Activated naive CD8-positive, alpha-beta T cell treated with anti-CD3 and anti-CD28 coated beads, Interleukin-2, amount 10 ng/mL, durations not matched to agents 7 days and 5 days (primary cell): ENCODE measurements around the gene SLC9A9. TPM values are rescaled to one million over a fixed set of nuclear protein-coding genes. Genes with fewer than 3 reads are reported as not detected.

Experiments
- ATAC-seq: fragments of 150-1000 bp; cut with Tn5 transposase; one replicate; pipeline ENCODE4 v1.10.0; 2021; ENCODE audit warnings: low read depth, moderate library complexity
- POLR2A ChIA-PET: fragments of 350-600 bp; sonication (Branson Sonifier 250); formaldehyde crosslinking; loops from one replicate; lab custom pipeline; 2021; ENCODE audit warnings: antibody characterized with exemption; lab: Charles Lee
- DNase-seq: peaks from one replicate; pipeline ENCODE4 v3.0.0; 2021
- H3K27ac Mint-ChIP-seq: one replicate; pipeline ENCODE4 v1.8.0; 2022; ENCODE audit warnings: mild to moderate bottlenecking, mixed read lengths
- H3K27me3 Mint-ChIP-seq: one replicate; pipeline ENCODE4 v1.8.0; 2022; ENCODE audit warnings: mild to moderate bottlenecking, moderate library complexity, mixed read lengths
- H3K36me3 Mint-ChIP-seq: one replicate; pipeline ENCODE4 v1.8.0; 2021; ENCODE audit warnings: mild to moderate bottlenecking, mixed read lengths
- H3K4me1 Mint-ChIP-seq: one replicate; pipeline ENCODE4 v1.8.0; 2021; ENCODE audit warnings: mixed read lengths
- H3K4me3 Mint-ChIP-seq: one replicate; pipeline ENCODE4 v1.8.0; 2022; ENCODE audit warnings: mild to moderate bottlenecking, moderate library complexity, mixed read lengths
- H3K9me3 Mint-ChIP-seq: one replicate; pipeline ENCODE4 v1.8.0; 2021; ENCODE audit warnings: mixed read lengths
- total RNA-seq, 2 experiments: library from RNA; stranded (reverse); gene quantifications; one replicate each; pipeline ENCODE4 v1.2.3, GENCODE V29; 2021

SLC9A9 gene
- total RNA-seq, 2 experiments from 2014 or later: 9.9 to 13.2 TPM

GRCh38 chr3:143650827-143651226, 197.4 kb downstream of the SLC9A9 start:
- H3K9me3 Mint-ChIP-seq: no peaks in the 10 kb centered on the region
- H3K27ac Mint-ChIP-seq: no peak overlapping the region
- H3K36me3 Mint-ChIP-seq: peaks cover 6% of the 10 kb centered on the region
- no peaks in the 10 kb centered on the region for H3K27me3 Mint-ChIP-seq
- no peaks in the 10 kb centered on the region for H3K4me1 Mint-ChIP-seq
- POLR2A ChIA-PET: no interaction called here
- ATAC-seq (no peak), DNase-seq (no peak)
- H3K4me3 Mint-ChIP-seq: no peak overlapping the region

GRCh38 chr3:143650120-143650519, 198.1 kb downstream of the SLC9A9 start:
- POLR2A ChIA-PET: no interaction called here
- H3K9me3 Mint-ChIP-seq: no peaks in the 10 kb centered on the region
- H3K36me3 Mint-ChIP-seq: peaks cover 6% of the 10 kb centered on the region
- no peaks in the 10 kb centered on the region for H3K4me1 Mint-ChIP-seq
- no peak overlapping the region for H3K4me3 Mint-ChIP-seq
- H3K27ac Mint-ChIP-seq: no peak overlapping the region
- no peak for DNase-seq
- ATAC-seq: no peak
- H3K27me3 Mint-ChIP-seq: no peaks in the 10 kb centered on the region

GRCh38 chr3:143648708-143649107, 199.6 kb downstream of the SLC9A9 start:
- no peaks in the 10 kb centered on the region for H3K27me3 Mint-ChIP-seq
- POLR2A ChIA-PET: no interaction called here
- peaks cover 6% of the 10 kb centered on the region for H3K36me3 Mint-ChIP-seq
- ATAC-seq: no peak
- H3K9me3 Mint-ChIP-seq: no peaks in the 10 kb centered on the region
- no peak for DNase-seq
- H3K4me1 Mint-ChIP-seq: no peaks in the 10 kb centered on the region
- no peak overlapping the region for H3K4me3 Mint-ChIP-seq
- no peak overlapping the region for H3K27ac Mint-ChIP-seq

- H3K27ac Mint-ChIP-seq: no peak overlapping the region
- H3K4me3 Mint-ChIP-seq: no peak overlapping the region
- no peaks in the 10 kb centered on the region for H3K9me3 Mint-ChIP-seq
- POLR2A ChIA-PET: no interaction called here
- peaks cover 6% of the 10 kb centered on the region for H3K36me3 Mint-ChIP-seq
- no peaks in the 10 kb centered on the region for H3K4me1 Mint-ChIP-seq
- ATAC-seq (no peak), DNase-seq (no peak)
- no peaks in the 10 kb centered on the region for H3K27me3 Mint-ChIP-seq
Observed at GRCh38 chr3:143648218-143648617, 200.1 kb downstream of the SLC9A9 start.

- POLR2A ChIA-PET: no interaction called here
- peaks cover 2% of the 10 kb centered on the region for H3K36me3 Mint-ChIP-seq
- H3K4me1 Mint-ChIP-seq: no peaks in the 10 kb centered on the region
- no peaks in the 10 kb centered on the region for H3K27me3 Mint-ChIP-seq
- ATAC-seq (no peak), DNase-seq (no peak)
- H3K4me3 Mint-ChIP-seq: no peak overlapping the region
- peaks cover 4% of the 10 kb centered on the region for H3K9me3 Mint-ChIP-seq
- no peak overlapping the region for H3K27ac Mint-ChIP-seq
Observed at GRCh38 chr3:143644370-143645089, 203.7 kb downstream of the SLC9A9 start.

- Mint-ChIP-seq H3K36me3 (peaks cover 2% of the 10 kb centered on the region), H3K4me1 (no peaks in the 10 kb centered on the region), H3K27ac (no peak overlapping the region), H3K9me3 (peaks cover 9% of the 10 kb centered on the region), H3K27me3 (no peaks in the 10 kb centered on the region), H3K4me3 (no peak overlapping the region)
- ATAC-seq (no peak), DNase-seq (no peak)
- POLR2A ChIA-PET: no interaction called here
Observed at GRCh38 chr3:143643905-143644304, 204.4 kb downstream of the SLC9A9 start.

GRCh38 chr3:143640774-143641173, 207.5 kb downstream of the SLC9A9 start:
- DNase-seq (no peak), ATAC-seq (no peak)
- H3K27me3 Mint-ChIP-seq: no peaks in the 10 kb centered on the region
- H3K4me1 Mint-ChIP-seq: no peaks in the 10 kb centered on the region
- POLR2A ChIA-PET: no interaction called here
- H3K27ac Mint-ChIP-seq: no peak overlapping the region
- H3K9me3 Mint-ChIP-seq: peaks cover 11% of the 10 kb centered on the region
- H3K36me3 Mint-ChIP-seq: peaks cover 2% of the 10 kb centered on the region
- H3K4me3 Mint-ChIP-seq: no peak overlapping the region

GRCh38 chr3:143637133-143637532, 211.1 kb downstream of the SLC9A9 start:
- Mint-ChIP-seq H3K9me3 (peaks cover 11% of the 10 kb centered on the region), H3K4me3 (no peak overlapping the region), H3K4me1 (no peaks in the 10 kb centered on the region), H3K36me3 (peaks cover 2% of the 10 kb centered on the region), H3K27ac (no peak overlapping the region), H3K27me3 (no peaks in the 10 kb centered on the region)
- POLR2A ChIA-PET: no interaction called here
- DNase-seq: no peak
- no peak for ATAC-seq

- Mint-ChIP-seq H3K4me1 (no peaks in the 10 kb centered on the region), H3K36me3 (no peaks in the 10 kb centered on the region), H3K4me3 (no peak overlapping the region), H3K27ac (no peak overlapping the region), H3K9me3 (peaks cover 7% of the 10 kb centered on the region), H3K27me3 (no peaks in the 10 kb centered on the region)
- ATAC-seq (no peak), DNase-seq (no peak)
- POLR2A ChIA-PET: no interaction called here
Observed at GRCh38 chr3:143634991-143635390, 213.3 kb downstream of the SLC9A9 start.

- Mint-ChIP-seq H3K4me1 (no peaks in the 10 kb centered on the region), H3K27ac (no peak overlapping the region), H3K4me3 (no peak overlapping the region), H3K27me3 (no peaks in the 10 kb centered on the region), H3K9me3 (peaks cover 7% of the 10 kb centered on the region), H3K36me3 (no peaks in the 10 kb centered on the region)
- ATAC-seq (no peak), DNase-seq (no peak)
- POLR2A ChIA-PET: no interaction called here
Observed at GRCh38 chr3:143634427-143634826, 213.8 kb downstream of the SLC9A9 start.

- no peak overlapping the region for H3K27ac Mint-ChIP-seq
- no peaks in the 10 kb centered on the region for H3K4me1 Mint-ChIP-seq
Observed at GRCh38 chr3:143633816-143634215, 214.5 kb downstream of the SLC9A9 start.

GRCh38 chr3:143629726-143630125, 218.5 kb downstream of the SLC9A9 start:
- H3K9me3 Mint-ChIP-seq: no peaks in the 10 kb centered on the region
- H3K27ac Mint-ChIP-seq: no peak overlapping the region
- H3K4me1 Mint-ChIP-seq: no peaks in the 10 kb centered on the region
- POLR2A ChIA-PET: no interaction called here
- no peak overlapping the region for H3K4me3 Mint-ChIP-seq
- no peak for DNase-seq
- H3K36me3 Mint-ChIP-seq: no peaks in the 10 kb centered on the region
- ATAC-seq: no peak
- H3K27me3 Mint-ChIP-seq: no peaks in the 10 kb centered on the region

More at GRCh38 chr3:143633816-143634215, 214.5 kb downstream of the SLC9A9 start:
- Mint-ChIP-seq H3K4me3 (no peak overlapping the region), H3K27me3 (no peaks in the 10 kb centered on the region), H3K36me3 (no peaks in the 10 kb centered on the region), H3K9me3 (peaks cover 2% of the 10 kb centered on the region)
- DNase-seq (no peak), ATAC-seq (no peak)
- POLR2A ChIA-PET: no interaction called here

DNA sequence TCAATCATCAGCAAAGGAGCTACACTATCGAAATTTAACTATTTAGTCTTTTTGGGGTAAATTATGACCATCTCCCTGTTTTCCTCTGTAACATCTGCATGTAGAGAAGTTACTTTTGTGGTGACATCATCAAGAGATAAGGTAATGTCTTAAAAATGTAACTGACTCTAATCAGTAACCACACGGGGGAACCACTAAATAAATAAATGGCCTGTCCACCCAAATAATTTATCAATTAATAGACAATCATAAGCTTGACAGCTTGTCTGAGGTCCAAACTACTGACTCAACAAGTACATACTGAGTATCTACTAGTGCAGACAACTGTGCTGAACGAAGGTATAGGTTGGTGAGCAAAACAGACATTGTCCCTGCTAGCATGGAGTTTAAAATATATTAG, 219.3 kb downstream of the SLC9A9 start:
- Mint-ChIP-seq H3K4me1 (no peaks in the 10 kb centered on the region), H3K9me3 (no peaks in the 10 kb centered on the region), H3K27me3 (no peaks in the 10 kb centered on the region), H3K27ac (no peak overlapping the region), H3K36me3 (no peaks in the 10 kb centered on the region), H3K4me3 (no peak overlapping the region)
- no peak for ATAC-seq
- POLR2A ChIA-PET: no interaction called here
- DNase-seq: no peak

DNA sequence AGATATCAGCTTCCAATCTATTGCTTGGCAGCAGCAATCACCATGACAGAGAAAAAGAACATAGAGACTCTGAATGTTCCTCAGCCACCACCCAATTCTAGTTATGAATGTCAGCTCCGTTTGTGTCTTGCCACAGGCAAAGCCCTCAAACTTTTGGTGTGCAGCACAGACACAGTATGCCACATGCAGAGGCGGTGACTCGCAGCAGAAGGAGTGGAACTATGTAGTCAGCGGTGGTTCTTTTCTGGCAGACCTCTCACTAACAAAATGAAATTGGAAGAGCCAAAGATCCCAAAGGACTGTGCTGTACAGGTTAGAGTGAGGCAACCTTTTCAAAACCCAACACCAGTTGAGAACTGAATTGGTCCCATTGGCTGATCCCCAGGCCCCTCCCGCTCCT, 220.9 kb downstream of the SLC9A9 start:
- H3K27ac Mint-ChIP-seq: no peak overlapping the region
- ATAC-seq (no peak), DNase-seq (no peak)
- no peaks in the 10 kb centered on the region for H3K9me3 Mint-ChIP-seq
- H3K4me1 Mint-ChIP-seq: no peaks in the 10 kb centered on the region
- no peaks in the 10 kb centered on the region for H3K27me3 Mint-ChIP-seq
- H3K4me3 Mint-ChIP-seq: no peak overlapping the region
- POLR2A ChIA-PET: no interaction called here
- H3K36me3 Mint-ChIP-seq: no peaks in the 10 kb centered on the region
